WERI-Rb-1 (cell line): ENCODE data around the gene METTL25.

Experiments used
- DNase-seq: peaks from one replicate; pipeline ENCODE4 v3.0.0-alpha.2; 2020
- H3K27ac ChIP-seq: fragments of 250-450 bp; sonication (Bioruptor Pico); 2 replicates; pipeline ENCODE4 v1.5.1; 2020; ENCODE audit warnings: mild to moderate bottlenecking, moderate library complexity
- H3K27me3 ChIP-seq: fragments of 250-450 bp; sonication (Bioruptor Pico); 2 replicates; pipeline ENCODE4 v1.5.1; 2021; ENCODE audit warnings: mild to moderate bottlenecking, low read depth, moderate library complexity; ENCODE audit not compliant: insufficient read depth, severe bottlenecking
- H3K36me3 ChIP-seq: fragments of 250-450 bp; sonication (Bioruptor Pico); 2 replicates; pipeline ENCODE4 v1.5.1; 2020; ENCODE audit warnings: mild to moderate bottlenecking, moderate library complexity
- H3K4me3 ChIP-seq: 2 replicates; pipeline ENCODE4 v1.5.1; 2011; ENCODE audit warnings: low read depth, mild to moderate bottlenecking, control low read depth, low read length
- H3K9me3 ChIP-seq: fragments of 250-450 bp; sonication (Bioruptor Pico); 2 replicates; pipeline ENCODE4 v1.5.1; 2021; ENCODE audit warnings: mild to moderate bottlenecking, moderate library complexity; ENCODE audit not compliant: severe bottlenecking
- CTCF ChIP-seq: IDR thresholded peaks from 2 replicates; pipeline ENCODE4 v1.5.1; 2011; ENCODE audit warnings: low read depth, mild to moderate bottlenecking, control low read depth, inconsistent platforms, low read length

The METTL25 gene

DNA sequence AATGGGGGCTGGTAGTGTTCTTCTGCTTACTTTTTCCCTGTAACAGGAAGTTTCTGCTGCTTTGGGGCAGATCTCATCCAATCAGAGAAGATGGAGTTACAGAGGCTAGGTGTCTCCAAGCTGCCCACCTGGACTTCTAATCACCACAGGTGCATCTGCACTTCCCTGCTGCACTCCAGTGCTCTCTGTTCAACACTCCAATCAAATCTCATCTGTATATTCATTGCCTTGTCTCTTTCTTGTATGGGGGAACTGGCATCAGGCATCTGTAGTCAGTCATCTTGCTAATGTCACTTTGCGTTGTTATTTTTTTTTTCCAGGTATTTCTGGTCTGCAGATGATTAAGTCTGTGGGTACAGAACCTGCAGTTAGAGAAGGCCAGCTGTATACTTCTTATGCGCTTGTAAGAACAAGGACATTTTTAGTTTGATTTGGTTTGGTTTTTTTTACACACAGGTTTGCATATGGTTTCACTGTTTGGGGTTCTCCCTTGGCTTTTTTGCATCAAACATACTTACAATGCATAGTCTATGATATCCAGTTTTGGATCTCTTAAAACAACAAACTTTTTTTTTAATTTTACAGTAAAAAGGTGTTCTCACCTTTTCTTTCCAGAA lies 116.0 kb downstream of the METTL25 start:
- Histone ChIP-seq H3K27me3 (no peaks in the 10 kb centered on the region), H3K27ac (no peak overlapping the region), H3K9me3 (no peaks in the 10 kb centered on the region), H3K36me3 (no peaks in the 10 kb centered on the region), H3K4me3 (no peak overlapping the region)
- TF ChIP-seq CTCF = no peak
- no peak for DNase-seq

DNA sequence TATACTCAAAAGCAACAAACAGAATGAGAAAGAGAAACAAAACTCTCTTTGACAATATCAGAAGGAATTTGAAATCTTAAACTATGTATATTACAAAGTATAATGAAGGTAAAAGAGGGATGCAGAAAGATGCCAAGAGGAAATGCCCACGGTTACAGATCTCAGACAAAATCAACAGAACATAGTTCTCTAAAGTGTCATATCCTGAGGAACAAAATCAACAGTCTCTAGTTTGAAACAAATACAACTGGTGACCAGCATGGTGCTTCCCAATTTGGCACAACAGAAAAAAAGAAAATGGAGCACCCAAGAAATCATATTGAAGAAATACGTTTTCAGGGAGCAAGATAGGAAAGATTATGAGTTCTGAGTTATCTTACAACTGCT lies 116.5 kb downstream of the METTL25 start:
- DNase-seq = no peak
- no peak overlapping the region for H3K4me3 ChIP-seq
- no peaks in the 10 kb centered on the region for H3K36me3 ChIP-seq
- no peaks in the 10 kb centered on the region for H3K9me3 ChIP-seq
- H3K27ac ChIP-seq = no peak overlapping the region
- no peaks in the 10 kb centered on the region for H3K27me3 ChIP-seq
- TF ChIP-seq CTCF = no peak

- no peaks in the 10 kb centered on the region for H3K9me3 ChIP-seq
- H3K36me3 ChIP-seq = no peaks in the 10 kb centered on the region
- no peak for TF ChIP-seq CTCF
- no peak overlapping the region for H3K27ac ChIP-seq
- H3K27me3 ChIP-seq = no peaks in the 10 kb centered on the region
- no peak for DNase-seq
- H3K4me3 ChIP-seq = no peak overlapping the region
These were observed 116.9 kb downstream of the METTL25 start for GRCh38 chr12:82475211-82475610.

- Histone ChIP-seq H3K9me3 (no peaks in the 10 kb centered on the region), H3K27me3 (no peaks in the 10 kb centered on the region), H3K36me3 (no peaks in the 10 kb centered on the region), H3K4me3 (no peak overlapping the region), H3K27ac (no peak overlapping the region)
- no peak for TF ChIP-seq CTCF
- no peak for DNase-seq
These were observed 118.2 kb downstream of the METTL25 start for GRCh38 chr12:82476511-82476910.

GRCh38 chr12:82479511-82479910 lies 121.2 kb downstream of the METTL25 start:
- DNase-seq = no peak
- no peak overlapping the region for H3K27ac ChIP-seq

More at GRCh38 chr12:82479511-82479910, 121.2 kb downstream of the METTL25 start:
- Histone ChIP-seq H3K9me3 (no peaks in the 10 kb centered on the region), H3K4me3 (no peak overlapping the region), H3K27me3 (no peaks in the 10 kb centered on the region), H3K36me3 (no peaks in the 10 kb centered on the region)
- no peak for TF ChIP-seq CTCF
